PC-3 (cell line): ENCODE data around the gene ETFA. TPM values are rescaled to one million over a fixed set of nuclear protein-coding genes. Genes with fewer than 3 reads are reported as not detected.
A peak's percentile ranks its signal among the peaks of the same experiment; 100 is the strongest.

Source experiments
- ATAC-seq: fragments of 200-7000 bp; cut with Tn5 transposase; 2 replicates; pipeline ENCODE4 v1.9.1; 2020; ENCODE audit warnings: mild to moderate bottlenecking, moderate library complexity
- BruUV-seq: library from RNA; stranded (reverse); fragments of 400-500 nt; replicated peaks from 2 replicates; lab custom pipeline; 2021; lab: Mats Ljungman, UMichigan
- CTCF ChIA-PET: fragments of 300-600 bp; sonication (Branson Sonifier 250); formaldehyde crosslinking; loops from one replicate; lab custom pipeline; 2022; ENCODE audit warnings: antibody characterized with exemption; lab: Charles Lee
- POLR2A ChIA-PET: fragments of 300-600 bp; sonication (Branson Sonifier 250); formaldehyde crosslinking; loops from one replicate; lab custom pipeline; 2022; ENCODE audit warnings: antibody characterized with exemption; ENCODE audit not compliant: unreplicated experiment; lab: Charles Lee
- DNase-seq: peaks from one replicate; pipeline ENCODE4 v3.0.0-alpha.2; 2015
- H2AFZ ChIP-seq: fragments of 300-600 bp; sonication (generic); 2 replicates; pipeline ENCODE4 v1.6.0; 2016; ENCODE audit warnings: antibody characterized with exemption, low read length
- H3F3A ChIP-seq: fragments of 300-600 bp; sonication (generic); one replicate; pipeline ENCODE4 v1.6.0; 2017; ENCODE audit warnings: antibody characterized with exemption, low read length, control low read depth, mild to moderate bottlenecking; ENCODE audit not compliant: unreplicated experiment
- H3K27ac ChIP-seq: fragments of 300-600 bp; sonication (generic); 2 replicates; pipeline ENCODE4 v1.5.1; 2016; ENCODE audit warnings: mild to moderate bottlenecking, low read length
- H3K27me3 ChIP-seq: fragments of 300-600 bp; sonication (generic); 2 replicates; pipeline ENCODE4 v1.6.1; 2016; ENCODE audit warnings: low read length, mixed read lengths
- H3K36me3 ChIP-seq: fragments of 300-600 bp; sonication (generic); 2 replicates; pipeline ENCODE4 v1.6.1; 2016; ENCODE audit warnings: low read depth, mixed run types, low read length, mixed read lengths
- H3K4me1 ChIP-seq: fragments of 300-600 bp; sonication (generic); 2 replicates; pipeline ENCODE4 v1.5.1; 2016; ENCODE audit warnings: low read length; ENCODE audit not compliant: insufficient read depth
- H3K4me2 ChIP-seq: fragments of 300-600 bp; sonication (generic); 2 replicates; pipeline ENCODE4 v1.6.0; 2016; ENCODE audit warnings: low read length
- H3K4me3 ChIP-seq: fragments of 300-600 bp; sonication (generic); 2 replicates; pipeline ENCODE4 v1.5.1; 2016; ENCODE audit warnings: mild to moderate bottlenecking, low read length, mixed read lengths
- H3K79me2 ChIP-seq: fragments of 300-600 bp; sonication (generic); 2 replicates; pipeline ENCODE4 v1.6.1; 2017; ENCODE audit warnings: low read length, mixed read lengths
- H3K9ac ChIP-seq: fragments of 300-600 bp; sonication (generic); 2 replicates; pipeline ENCODE4 v1.6.0; 2016; ENCODE audit warnings: mild to moderate bottlenecking, low read length
- H3K9me2 ChIP-seq: fragments of 300-600 bp; sonication (generic); replicated peaks from 2 replicates; pipeline ENCODE4 v1.6.1; 2016; ENCODE audit warnings: mixed run types, low read length, mixed read lengths
- H3K9me3 ChIP-seq: fragments of 300-600 bp; sonication (generic); 2 replicates; pipeline ENCODE4 v1.6.1; 2016; ENCODE audit warnings: low read length, mixed read lengths
- H4K20me1 ChIP-seq: fragments of 300-600 bp; sonication (generic); 2 replicates; pipeline ENCODE4 v1.6.1; 2016; ENCODE audit warnings: low read length, mixed read lengths
- EZH2 ChIP-seq: fragments of 300-600 bp; sonication (generic); IDR thresholded peaks from one replicate; pipeline ENCODE4 v1.6.1; 2017; ENCODE audit warnings: antibody characterized with exemption, mild to moderate bottlenecking, low read length; ENCODE audit not compliant: unreplicated experiment
- EZH2phosphoT487 ChIP-seq: fragments of 300-600 bp; sonication (generic); IDR thresholded peaks from 2 replicates; pipeline ENCODE4 v1.6.1; 2018; ENCODE audit warnings: mild to moderate bottlenecking, antibody characterized with exemption, low read length, borderline replicate concordance
- intact Hi-C: fragments of 100-400 bp; cut with micrococcal nuclease; formaldehyde crosslinking; loops from 2 replicates; pipeline ENCODE4 v1.9.0; 2023
- total RNA-seq: library from RNA; depleted of rRNA; stranded (reverse); fragments of >200 nt; gene quantifications from 2 replicates; pipeline ENCODE4 v1.2.3, GENCODE V29; 2014
- TF ChIP-seq, protein P1 (sequence below): fragments of 300-600 bp; sonication (generic); conservative IDR thresholded peaks from 2 replicates; pipeline ENCODE4 v1.5.1; 2017; ENCODE audit warnings: antibody characterized with exemption, low read depth, mild to moderate bottlenecking, low read length

The ETFA gene
- total RNA-seq, 1 experiment from 2014 or later, result 160 TPM

DNA sequence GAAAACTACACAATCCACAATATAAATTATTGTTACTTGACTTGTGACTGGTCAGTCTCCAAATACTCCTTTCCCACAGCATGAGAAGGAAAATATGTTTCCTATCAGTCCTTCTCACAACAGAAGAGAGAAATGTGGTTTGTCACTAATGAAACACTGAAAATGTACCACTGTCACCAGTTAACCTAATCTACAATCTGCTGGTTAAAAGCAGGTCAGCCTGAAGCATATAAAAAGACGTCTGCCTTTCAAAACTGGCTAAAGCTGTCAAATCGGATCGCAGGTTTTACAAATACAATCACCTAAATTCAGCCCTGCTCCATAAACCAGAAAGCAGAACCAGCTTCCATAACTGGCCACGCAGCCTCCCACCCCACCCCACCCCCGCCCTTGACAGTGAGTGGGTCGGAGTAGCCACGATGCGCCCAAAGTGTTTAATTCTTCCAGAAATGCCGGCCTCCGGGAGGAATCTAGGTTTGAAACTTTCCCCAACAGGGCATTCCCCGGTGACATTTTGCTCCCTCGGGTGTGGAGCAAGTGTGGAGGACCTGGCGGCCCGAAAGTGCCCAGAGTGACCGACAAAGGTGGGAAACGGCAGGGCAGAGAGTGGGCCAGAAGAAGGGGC, 682 bp downstream of the ETFA start:
- CTCF ChIA-PET, result no interaction called here
- DNase-seq, result peak; percentile 3

DNA sequence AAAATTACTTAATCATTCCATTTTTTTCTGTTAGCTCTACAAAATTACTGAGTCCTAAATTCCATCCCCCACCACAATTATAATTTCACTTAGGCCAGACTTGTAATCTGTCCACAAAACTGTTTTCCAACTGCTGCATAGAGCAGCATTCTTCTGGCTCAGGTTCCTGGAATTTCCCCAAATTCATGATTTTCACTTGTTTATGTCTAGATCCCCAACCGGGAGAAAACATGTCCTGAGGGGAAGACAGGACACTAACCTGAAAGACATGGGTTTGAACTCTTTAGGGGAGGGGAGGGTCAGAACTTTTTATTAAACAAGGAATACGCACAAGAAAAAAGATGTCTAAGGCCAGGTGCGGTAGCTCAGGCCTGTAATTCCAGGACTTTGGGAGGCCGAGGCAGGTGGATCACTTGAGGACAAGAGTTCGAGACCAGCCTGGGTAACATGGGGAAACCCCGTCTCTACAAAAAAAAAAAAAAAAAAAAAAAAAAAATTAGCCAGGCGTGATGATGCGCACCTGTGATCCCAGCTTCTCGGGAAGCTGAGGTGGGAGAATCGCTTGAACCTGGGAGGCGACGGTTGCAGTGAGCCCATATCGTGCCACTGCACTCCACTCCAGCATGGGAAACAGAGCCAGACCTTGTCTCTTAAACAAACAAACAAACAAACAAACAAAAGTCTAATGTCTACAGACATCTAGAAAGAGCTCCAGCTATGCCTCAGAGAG, 1.5 kb downstream of the ETFA start:
- ChIA-PET POLR2A (interaction anchor here (0.6 kb wide), 3 partner anchors 15 to 28 kb away, joined by 3 to 14 read pairs (median 4); partner anchors contain the start of gene ISL2), CTCF (no interaction called here)
- Histone ChIP-seq H3K79me2 (peaks cover 65% of the 10 kb centered on the region), H3K4me2 (peak overlapping the region; percentile 97), H3K9ac (peak overlapping the region; percentile 94), H2AFZ (no peak overlapping the region), H4K20me1 (peaks cover 4% of the 10 kb centered on the region; the same call in 1 of the 2 replicates), H3K9me2 (no peaks in the 10 kb centered on the region), H3F3A (peaks cover 11% of the 10 kb centered on the region), H3K4me1 (peaks cover 42% of the 10 kb centered on the region), H3K9me3 (no peaks in the 10 kb centered on the region), H3K4me3 (peak overlapping the region; percentile 83), H3K27ac (no peak overlapping the region), H3K27me3 (no peaks in the 10 kb centered on the region), H3K36me3 (no peaks in the 10 kb centered on the region)
- no TSS peak for BruUV-seq
- DNase-seq (peak; percentile 61), ATAC-seq (no peak)
- intact Hi-C loops, result no loop called here
- TF ChIP-seq, protein P1, sequence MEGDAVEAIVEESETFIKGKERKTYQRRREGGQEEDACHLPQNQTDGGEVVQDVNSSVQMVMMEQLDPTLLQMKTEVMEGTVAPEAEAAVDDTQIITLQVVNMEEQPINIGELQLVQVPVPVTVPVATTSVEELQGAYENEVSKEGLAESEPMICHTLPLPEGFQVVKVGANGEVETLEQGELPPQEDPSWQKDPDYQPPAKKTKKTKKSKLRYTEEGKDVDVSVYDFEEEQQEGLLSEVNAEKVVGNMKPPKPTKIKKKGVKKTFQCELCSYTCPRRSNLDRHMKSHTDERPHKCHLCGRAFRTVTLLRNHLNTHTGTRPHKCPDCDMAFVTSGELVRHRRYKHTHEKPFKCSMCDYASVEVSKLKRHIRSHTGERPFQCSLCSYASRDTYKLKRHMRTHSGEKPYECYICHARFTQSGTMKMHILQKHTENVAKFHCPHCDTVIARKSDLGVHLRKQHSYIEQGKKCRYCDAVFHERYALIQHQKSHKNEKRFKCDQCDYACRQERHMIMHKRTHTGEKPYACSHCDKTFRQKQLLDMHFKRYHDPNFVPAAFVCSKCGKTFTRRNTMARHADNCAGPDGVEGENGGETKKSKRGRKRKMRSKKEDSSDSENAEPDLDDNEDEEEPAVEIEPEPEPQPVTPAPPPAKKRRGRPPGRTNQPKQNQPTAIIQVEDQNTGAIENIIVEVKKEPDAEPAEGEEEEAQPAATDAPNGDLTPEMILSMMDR, result no peak

More for the DNA sequence above, 682 bp downstream of the ETFA start:
- Histone ChIP-seq H3K27ac (peak overlapping the region; percentile 96), H3K27me3 (no peaks in the 10 kb centered on the region), H3K36me3 (no peaks in the 10 kb centered on the region), H4K20me1 (peaks cover 4% of the 10 kb centered on the region; the same call in 1 of the 2 replicates), H3K4me2 (peak overlapping the region; percentile 97), H3K9ac (peak overlapping the region; percentile 94), H3K4me1 (peaks cover 45% of the 10 kb centered on the region), H3K9me2 (no peaks in the 10 kb centered on the region), H3F3A (peaks cover 11% of the 10 kb centered on the region), H2AFZ (peak overlapping the region; percentile 56), H3K4me3 (peak overlapping the region; percentile 83), H3K79me2 (peaks cover 57% of the 10 kb centered on the region), H3K9me3 (no peaks in the 10 kb centered on the region)
- BruUV-seq, result TSS peak; percentile 55
- intact Hi-C loops, result no loop called here
- ATAC-seq, result no peak
- POLR2A ChIA-PET, result interaction anchor here (0.6 kb wide), 1 partner anchor 27 kb away, joined by 3 read pairs; no protein-coding TSS in a partner anchor
- TF ChIP-seq, protein P1, result no peak
- no peak for TF ChIP-seq EZH2

DNA sequence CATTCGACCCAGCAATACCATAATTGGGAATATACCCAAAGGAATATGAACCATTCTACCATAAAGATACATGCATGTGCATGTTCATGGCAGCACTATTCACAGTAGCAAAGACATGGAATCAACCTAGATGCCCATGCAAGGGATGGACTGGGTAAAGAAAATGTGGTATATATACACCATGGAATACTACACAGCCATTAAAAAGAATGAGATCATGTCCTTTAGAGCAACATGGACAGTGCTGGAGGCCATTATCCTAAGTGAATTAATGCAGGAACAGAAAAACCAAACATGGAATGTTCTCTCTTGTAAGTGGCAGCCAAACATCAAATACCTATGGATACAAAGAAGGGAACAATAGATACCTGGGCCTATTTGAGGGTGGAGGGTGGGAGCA, 7.4 kb downstream of the ETFA start:
- Histone ChIP-seq H2AFZ (no peak overlapping the region), H3K36me3 (no peaks in the 10 kb centered on the region), H3K4me3 (no peak overlapping the region), H3K9me2 (no peaks in the 10 kb centered on the region), H4K20me1 (0 out of 2 replicates have a peak, but pooled peaks cover 5% of the 10 kb centered on the region), H3K27me3 (no peaks in the 10 kb centered on the region), H3K9ac (no peak overlapping the region), H3K9me3 (no peaks in the 10 kb centered on the region), H3K79me2 (peaks cover 100% of the 10 kb centered on the region), H3K4me2 (no peak overlapping the region), H3K4me1 (no peaks in the 10 kb centered on the region), H3F3A (no peaks in the 10 kb centered on the region), H3K27ac (no peak overlapping the region)
- DNase-seq, result no peak
- ChIA-PET POLR2A (no interaction called here), CTCF (no interaction called here)
- intact Hi-C loops, result no loop called here
- BruUV-seq, result no TSS peak
- no peak for ATAC-seq
- TF ChIP-seq, protein P1, result no peak
- TF ChIP-seq EZH2phosphoT487, result no peak
- TF ChIP-seq EZH2, result no peak
